CD4-positive, alpha-beta T cell (primary cell): ENCODE data around the gene HIPK1. TPM values are rescaled to one million over a fixed set of nuclear protein-coding genes. Genes with fewer than 3 reads are reported as not detected.

Source experiments
- ATAC-seq: fragments of 200-7000 bp; cut with Tn5 transposase; one replicate; pipeline ENCODE4 v1.10.0; 2022; ENCODE audit warnings: mild to moderate bottlenecking; ENCODE audit not compliant: poor library complexity
- CTCF ChIA-PET: fragments of 350-600 bp; sonication (Branson Sonifier 250); formaldehyde crosslinking; loops from one replicate; lab custom pipeline; 2021; ENCODE audit warnings: antibody characterized with exemption, inconsistent platforms; lab: Charles Lee
- POLR2A ChIA-PET: fragments of 350-600 bp; sonication (Branson Sonifier 250); formaldehyde crosslinking; loops from one replicate; lab custom pipeline; 2021; ENCODE audit warnings: antibody characterized with exemption, inconsistent platforms; lab: Charles Lee
- DNase-seq, 14 experiments: peaks; one replicate each; pipeline ENCODE4 v3.0.0-alpha.2; 2013 to 2020; ENCODE audit warnings: mixed read lengths in 2 of 14
- H3K27ac ChIP-seq, 2 donors: one replicate each; pipeline versions ENCODE4 v1.5.1 to v1.7.0; 2013; ENCODE audit warnings: low read length in 2 of 2, low read depth in 1 of 2, mild to moderate bottlenecking in 1 of 2
- H3K27me3 ChIP-seq, 2 experiments: 1 replicate in 1 of 2; 2 replicates in 1 of 2; pipeline versions ENCODE4 v1.6.1 to v1.7.0; 2013; ENCODE audit warnings: low read length in 2 of 2, control low read depth in 1 of 2, mild to moderate bottlenecking in 1 of 2, moderate library complexity in 1 of 2; ENCODE audit not compliant: insufficient read depth in 2 of 2, control insufficient read depth in 1 of 2
- H3K36me3 ChIP-seq: one replicate; pipeline ENCODE4 v1.6.1; 2013; ENCODE audit warnings: low read length, control low read depth; ENCODE audit not compliant: insufficient read depth
- H3K4me1 ChIP-seq: one replicate; pipeline ENCODE4 v1.6.1; 2013; ENCODE audit warnings: low read length, control low read depth; ENCODE audit not compliant: insufficient read depth
- H3K4me3 ChIP-seq: one replicate; pipeline ENCODE4 v1.5.1; 2013; ENCODE audit warnings: mild to moderate bottlenecking, low read length, moderate library complexity
- H3K9me3 ChIP-seq, 2 experiments: 1 replicate in 1 of 2; 2 replicates in 1 of 2; pipeline versions ENCODE4 v1.6.1 to v1.7.0; 2013; ENCODE audit warnings: low read length in 2 of 2, mild to moderate bottlenecking in 2 of 2, control low read depth in 1 of 2, moderate library complexity in 1 of 2; ENCODE audit not compliant: control insufficient read depth in 1 of 2, insufficient read depth in 1 of 2
- H3K27ac Mint-ChIP-seq: one replicate; pipeline ENCODE4 v1.8.0; 2020; ENCODE audit warnings: mixed read lengths
- H3K27me3 Mint-ChIP-seq: one replicate; pipeline ENCODE4 v1.8.0; 2021; ENCODE audit warnings: mixed read lengths
- H3K36me3 Mint-ChIP-seq: one replicate; pipeline ENCODE4 v1.8.0; 2021; ENCODE audit warnings: low read depth, mixed read lengths
- H3K4me1 Mint-ChIP-seq: one replicate; pipeline ENCODE4 v1.8.0; 2021; ENCODE audit warnings: low read depth, mixed read lengths
- H3K4me3 Mint-ChIP-seq: one replicate; pipeline ENCODE4 v1.8.0; 2020; ENCODE audit warnings: mild to moderate bottlenecking, mixed read lengths
- H3K9me3 Mint-ChIP-seq: one replicate; pipeline ENCODE4 v1.8.0; 2020; ENCODE audit warnings: mixed read lengths
- intact Hi-C, 2 experiments: fragments of 100-400 bp; cut with DNase I in 1 of 2; cut with micrococcal nuclease in 1 of 2; formaldehyde crosslinking; loops; one replicate each; pipeline versions ENCODE4 v1.15.1 to v1.9.0; 2023 to 2025; cut with DNase I, micrococcal nuclease
- total RNA-seq, 174 experiments: library from RNA in 2 of 174; stranded (reverse) in 2 of 174; gene quantifications; one replicate each; pipeline ENCODE4 v1.2.3 and lab custom pipeline; 2021 to 2026
- TF ChIP-seq, protein P1 (sequence below): fragments of 200-600 bp; IDR thresholded peaks from one replicate; pipeline ENCODE4 v1.8.0; 2022; ENCODE audit warnings: antibody characterized with exemption, mild to moderate bottlenecking

HIPK1 gene
- total RNA-seq, 2 experiments from 2014 or later: 245 to 251 TPM

DNA sequence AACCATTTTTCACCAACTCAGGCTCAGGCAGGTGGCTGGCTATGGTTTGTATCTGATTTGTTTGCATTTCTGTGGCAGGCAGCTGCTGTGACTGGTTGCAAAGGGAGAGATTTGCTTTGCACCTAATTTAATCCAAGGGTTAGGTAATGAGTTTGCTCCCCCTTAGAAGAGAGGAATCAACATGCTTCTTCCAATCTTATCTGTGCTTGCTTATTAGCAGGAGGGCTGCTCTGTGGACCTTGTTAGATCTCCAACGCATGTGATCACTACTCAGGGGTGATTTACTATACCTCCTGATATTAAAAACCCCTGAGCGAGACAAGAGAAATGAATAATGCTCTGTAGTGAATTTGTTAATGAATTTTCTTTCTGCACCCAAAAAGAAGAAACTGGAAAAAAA is 70.7 kb downstream of the HIPK1 start:
- Histone ChIP-seq H3K9me3 (peaks cover 0 to 10% of the 10 kb centered on the region in 2 experiments), H3K36me3 (no peaks in the 10 kb centered on the region), H3K4me3 (no peak overlapping the region), H3K4me1 (no peaks in the 10 kb centered on the region), H3K27ac (no peak overlapping the region), H3K27me3 (no peaks in the 10 kb centered on the region)
- no peak overlapping the region for H3K27ac Mint-ChIP-seq
- ATAC-seq (no peak), DNase-seq (no peak)
- H3K27me3 Mint-ChIP-seq: peaks cover 16% of the 10 kb centered on the region
- intact Hi-C loops: no loop called here
- ChIA-PET POLR2A (no interaction called here), CTCF (no interaction called here)
- peaks cover 6% of the 10 kb centered on the region for H3K9me3 Mint-ChIP-seq
- H3K4me1 Mint-ChIP-seq: peaks cover 9% of the 10 kb centered on the region
- TF ChIP-seq, protein P1, sequence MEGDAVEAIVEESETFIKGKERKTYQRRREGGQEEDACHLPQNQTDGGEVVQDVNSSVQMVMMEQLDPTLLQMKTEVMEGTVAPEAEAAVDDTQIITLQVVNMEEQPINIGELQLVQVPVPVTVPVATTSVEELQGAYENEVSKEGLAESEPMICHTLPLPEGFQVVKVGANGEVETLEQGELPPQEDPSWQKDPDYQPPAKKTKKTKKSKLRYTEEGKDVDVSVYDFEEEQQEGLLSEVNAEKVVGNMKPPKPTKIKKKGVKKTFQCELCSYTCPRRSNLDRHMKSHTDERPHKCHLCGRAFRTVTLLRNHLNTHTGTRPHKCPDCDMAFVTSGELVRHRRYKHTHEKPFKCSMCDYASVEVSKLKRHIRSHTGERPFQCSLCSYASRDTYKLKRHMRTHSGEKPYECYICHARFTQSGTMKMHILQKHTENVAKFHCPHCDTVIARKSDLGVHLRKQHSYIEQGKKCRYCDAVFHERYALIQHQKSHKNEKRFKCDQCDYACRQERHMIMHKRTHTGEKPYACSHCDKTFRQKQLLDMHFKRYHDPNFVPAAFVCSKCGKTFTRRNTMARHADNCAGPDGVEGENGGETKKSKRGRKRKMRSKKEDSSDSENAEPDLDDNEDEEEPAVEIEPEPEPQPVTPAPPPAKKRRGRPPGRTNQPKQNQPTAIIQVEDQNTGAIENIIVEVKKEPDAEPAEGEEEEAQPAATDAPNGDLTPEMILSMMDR: no peak
- no peak overlapping the region for H3K4me3 Mint-ChIP-seq
- H3K36me3 Mint-ChIP-seq: peaks cover 7% of the 10 kb centered on the region

GRCh38 chr1:114000406-114000805 is 71.3 kb downstream of the HIPK1 start:
- Histone ChIP-seq H3K27me3 (no peaks in the 10 kb centered on the region), H3K9me3 (peaks cover 0 to 5% of the 10 kb centered on the region in 2 experiments), H3K4me1 (no peaks in the 10 kb centered on the region), H3K36me3 (no peaks in the 10 kb centered on the region), H3K4me3 (no peak overlapping the region), H3K27ac (no peak overlapping the region)
- H3K4me1 Mint-ChIP-seq: peaks cover 9% of the 10 kb centered on the region
- ATAC-seq (no peak), DNase-seq (no peak)
- intact Hi-C loops: no loop called here
- peaks cover 16% of the 10 kb centered on the region for H3K27me3 Mint-ChIP-seq
- TF ChIP-seq, protein P1: no peak
- H3K27ac Mint-ChIP-seq: no peak overlapping the region
- CTCF ChIA-PET: no interaction called here
- POLR2A ChIA-PET: no interaction called here
- H3K36me3 Mint-ChIP-seq: peaks cover 3% of the 10 kb centered on the region
- H3K4me3 Mint-ChIP-seq: no peak overlapping the region
- H3K9me3 Mint-ChIP-seq: peaks cover 2% of the 10 kb centered on the region

- peaks cover 16% of the 10 kb centered on the region for H3K27me3 Mint-ChIP-seq
- TF ChIP-seq, protein P1: no peak
- no peak overlapping the region for H3K27ac Mint-ChIP-seq
- CTCF ChIA-PET: no interaction called here
- intact Hi-C loops: no loop called here
- no peaks in the 10 kb centered on the region for H3K36me3 ChIP-seq
- no peaks in the 10 kb centered on the region for H3K9me3 ChIP-seq
- no peaks in the 10 kb centered on the region for H3K27me3 ChIP-seq
- H3K4me3 ChIP-seq: no peak overlapping the region
- no peaks in the 10 kb centered on the region for H3K9me3 Mint-ChIP-seq
- H3K4me1 ChIP-seq: no peaks in the 10 kb centered on the region
- no peak for ATAC-seq
- H3K27ac ChIP-seq: no peak overlapping the region
- H3K4me1 Mint-ChIP-seq: peaks cover 8% of the 10 kb centered on the region
- H3K36me3 Mint-ChIP-seq: no peaks in the 10 kb centered on the region
- H3K4me3 Mint-ChIP-seq: no peak overlapping the region
- POLR2A ChIA-PET: no interaction called here
- DNase-seq: no peak
These were observed 73.5 kb downstream of the HIPK1 start for GRCh38 chr1:114002492-114003239.
